ENCODE measurements around the gene ORAI3.

Gene ORAI3

DNA sequence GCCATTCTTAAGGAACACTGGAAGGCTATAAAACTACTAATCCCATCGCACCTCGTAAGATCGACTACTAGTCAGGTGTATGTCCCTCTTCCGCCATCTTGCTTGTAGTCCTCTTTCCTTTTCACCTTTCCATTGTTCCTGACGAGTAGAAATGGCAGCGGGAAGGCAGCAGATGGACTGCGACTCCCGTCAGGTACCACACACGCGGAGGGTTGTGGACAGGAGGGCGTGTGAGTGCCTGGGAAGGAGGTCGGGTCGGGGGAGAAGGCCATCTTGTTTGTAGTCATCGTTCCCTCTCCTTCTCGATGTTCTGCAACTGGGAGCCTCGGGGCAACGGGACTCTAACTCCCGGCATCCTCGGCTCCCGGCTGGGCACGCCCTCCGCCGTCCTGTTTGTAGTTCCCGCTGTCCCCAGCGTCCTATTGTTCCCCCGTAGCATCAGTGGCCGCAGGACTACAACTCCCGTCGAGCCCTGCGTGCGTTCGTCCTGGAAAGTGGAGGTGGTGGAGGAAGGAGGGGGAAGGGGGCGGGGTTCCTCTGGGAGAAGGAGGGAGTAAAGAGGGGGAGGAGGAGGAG is 25.8 kb upstream of the ORAI3 start:
- peak; percentile 94 for DNase-seq (ENCODE audit: low read depth, low spot score)
- CTCF ChIA-PET = interaction anchor here (0.8 to 8.2 kb wide), 3 partner anchors 17 to 78 kb away, joined by 4 to 76 read pairs (median 4); no protein-coding TSS in a partner anchor
- POLR2A ChIA-PET = interaction anchor here (1.5 kb wide), 1 partner anchor 148 kb away, joined by 4 read pairs; no protein-coding TSS in a partner anchor
- TF ChIP-seq, protein P1, sequence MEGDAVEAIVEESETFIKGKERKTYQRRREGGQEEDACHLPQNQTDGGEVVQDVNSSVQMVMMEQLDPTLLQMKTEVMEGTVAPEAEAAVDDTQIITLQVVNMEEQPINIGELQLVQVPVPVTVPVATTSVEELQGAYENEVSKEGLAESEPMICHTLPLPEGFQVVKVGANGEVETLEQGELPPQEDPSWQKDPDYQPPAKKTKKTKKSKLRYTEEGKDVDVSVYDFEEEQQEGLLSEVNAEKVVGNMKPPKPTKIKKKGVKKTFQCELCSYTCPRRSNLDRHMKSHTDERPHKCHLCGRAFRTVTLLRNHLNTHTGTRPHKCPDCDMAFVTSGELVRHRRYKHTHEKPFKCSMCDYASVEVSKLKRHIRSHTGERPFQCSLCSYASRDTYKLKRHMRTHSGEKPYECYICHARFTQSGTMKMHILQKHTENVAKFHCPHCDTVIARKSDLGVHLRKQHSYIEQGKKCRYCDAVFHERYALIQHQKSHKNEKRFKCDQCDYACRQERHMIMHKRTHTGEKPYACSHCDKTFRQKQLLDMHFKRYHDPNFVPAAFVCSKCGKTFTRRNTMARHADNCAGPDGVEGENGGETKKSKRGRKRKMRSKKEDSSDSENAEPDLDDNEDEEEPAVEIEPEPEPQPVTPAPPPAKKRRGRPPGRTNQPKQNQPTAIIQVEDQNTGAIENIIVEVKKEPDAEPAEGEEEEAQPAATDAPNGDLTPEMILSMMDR (IDR thresholded peaks at IDR 0.05; ENCODE audit: insufficient read depth, low read length, missing control alignments) = no peak
- peak overlapping the region; percentile 93 for H3K4me3 ChIP-seq (ENCODE audit: low read depth, low read length)

DNA sequence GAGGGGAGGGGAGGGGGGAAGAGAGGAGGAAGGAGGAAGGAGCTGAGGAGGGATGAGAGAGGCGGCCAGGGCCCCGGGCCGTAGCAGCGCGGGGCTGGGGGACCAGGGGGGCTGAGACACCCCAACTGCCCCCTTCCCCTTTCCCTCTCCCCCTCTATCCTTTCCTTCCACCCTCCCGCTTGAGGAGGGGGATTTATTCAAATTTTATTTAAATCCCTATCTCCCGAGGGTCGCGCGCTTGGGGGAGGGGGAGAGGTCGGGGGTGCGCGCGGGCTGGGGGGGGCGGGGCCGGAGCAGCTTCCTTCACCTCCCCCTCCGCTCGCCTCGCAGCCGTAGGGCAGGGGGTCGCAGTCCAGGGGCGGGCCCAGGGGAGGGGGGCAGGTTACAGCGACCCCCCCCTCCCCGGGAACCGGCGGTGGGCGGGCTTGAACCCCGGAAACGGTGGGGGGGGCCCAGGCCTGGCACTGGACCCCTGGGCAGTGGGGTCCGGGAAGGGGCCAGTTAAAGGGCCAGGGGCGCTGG is 25.3 kb upstream of the ORAI3 start, which contains the start of gene FBXL19:
TSS of gene FBXL19 (plus strand) at position 19 of the 522 bp plus-strand sequence. CDS start 2,183 bp downstream, outside the sequence.
- DNase-seq (ENCODE audit: low read depth, low spot score) = no peak
- ChIA-PET CTCF (interaction anchor here (0.8 to 8.2 kb wide), 4 partner anchors 17 to 79 kb away, joined by 4 to 76 read pairs (median 4); no protein-coding TSS in a partner anchor), POLR2A (interaction anchor here (1.5 kb wide), 1 partner anchor 148 kb away, joined by 4 read pairs; no protein-coding TSS in a partner anchor)
- TF ChIP-seq, protein P1 (IDR thresholded peaks at IDR 0.05; ENCODE audit: insufficient read depth, low read length, missing control alignments) = no peak
- peak within 1 kb of the TSS; percentile 93 for H3K4me3 ChIP-seq (ENCODE audit: low read depth, low read length)

DNA sequence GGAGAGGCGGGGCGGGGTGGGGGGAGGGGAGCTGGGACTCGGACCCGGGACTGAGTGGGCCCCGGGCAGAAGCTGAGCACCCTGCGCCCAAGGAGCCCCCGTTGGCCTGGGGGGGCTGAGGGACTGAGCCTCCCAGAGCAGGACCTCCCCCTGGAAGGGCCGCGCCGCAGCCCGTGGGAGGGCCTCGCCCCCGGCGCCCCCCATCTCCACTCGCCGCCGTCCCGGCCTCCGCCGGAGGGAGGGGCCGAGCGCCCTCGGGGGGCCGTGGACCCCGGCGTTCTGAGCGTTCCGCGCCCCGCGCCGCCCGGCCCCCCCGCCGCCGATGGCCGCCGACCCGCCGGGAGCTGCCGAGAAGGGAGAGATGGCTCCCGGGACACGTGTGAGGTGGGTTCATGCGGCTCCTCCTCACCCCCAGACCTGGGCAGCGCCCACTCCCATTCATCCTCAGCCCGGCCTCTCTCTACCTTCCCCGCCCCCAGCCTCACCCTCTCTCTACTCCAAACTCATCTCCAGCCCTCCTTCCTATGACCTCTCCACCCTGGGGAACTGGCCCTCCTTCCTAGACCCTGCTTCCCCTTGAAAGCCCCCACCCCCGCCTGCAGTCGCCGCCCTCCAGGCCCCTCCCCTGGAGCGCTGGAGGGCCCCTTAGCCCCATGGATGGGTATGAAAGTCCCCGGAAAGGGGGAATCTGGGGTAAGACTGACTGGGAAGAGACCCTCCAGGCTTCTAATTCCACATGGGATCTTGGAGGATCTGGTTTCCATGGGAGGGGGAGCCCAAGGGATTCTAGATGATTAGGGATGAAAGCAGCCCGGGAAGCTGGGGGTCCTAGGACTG is 24.6 kb upstream of the ORAI3 start:
- CTCF ChIA-PET = interaction anchor here (0.8 to 8.2 kb wide), 4 partner anchors 16 to 80 kb away, joined by 4 to 76 read pairs (median 4); no protein-coding TSS in a partner anchor
- POLR2A ChIA-PET = interaction anchor here (0.6 to 1.5 kb wide), 2 partner anchors 141 to 149 kb away, joined by 3 to 4 read pairs; no protein-coding TSS in a partner anchor
- TF ChIP-seq, protein P1 (IDR thresholded peaks at IDR 0.05; ENCODE audit: insufficient read depth, low read length, missing control alignments) = no peak

DNA sequence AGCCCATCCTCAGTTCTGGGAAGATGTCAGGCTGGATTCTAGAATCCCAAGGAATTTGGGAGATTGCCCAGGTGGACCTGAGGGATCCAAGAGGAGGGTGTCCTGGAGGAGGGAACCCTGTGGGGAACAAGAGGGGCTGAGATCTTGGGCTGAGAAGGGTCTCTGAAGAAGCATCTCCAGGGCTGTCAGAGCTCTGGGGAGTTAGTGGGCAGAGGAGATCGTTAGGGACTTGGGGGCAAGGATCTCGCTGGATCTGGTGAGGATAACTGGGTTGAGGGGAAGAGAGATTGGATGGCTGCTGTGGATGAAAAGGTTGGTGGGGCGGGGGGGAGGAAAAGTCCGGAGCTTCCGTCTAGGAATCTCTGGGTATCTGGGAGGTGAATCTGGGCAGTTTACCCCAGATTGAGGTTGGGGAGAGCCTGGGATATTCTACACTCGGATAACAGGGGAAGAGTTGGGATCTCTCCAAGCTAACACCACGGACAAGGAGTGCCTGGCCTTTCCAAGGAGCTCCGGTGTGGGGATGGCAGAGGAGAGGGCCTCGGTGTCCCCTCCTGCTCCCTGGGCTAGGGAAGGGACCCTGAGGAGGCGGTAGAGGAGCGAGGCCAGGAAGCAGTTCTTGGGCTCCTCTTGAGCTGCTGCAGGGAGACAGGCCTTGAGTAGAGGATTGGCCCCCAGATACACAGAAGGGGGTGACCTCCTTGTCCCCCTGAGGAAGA is 23.8 kb upstream of the ORAI3 start:
- peak overlapping the region; percentile 93 for H3K4me3 ChIP-seq (ENCODE audit: low read depth, low read length)
- ChIA-PET POLR2A (interaction anchor here (0.6 kb wide), 1 partner anchor 140 kb away, joined by 3 read pairs; no protein-coding TSS in a partner anchor), CTCF (interaction anchor here (0.9 to 8.2 kb wide), 5 partner anchors 11 to 80 kb away, joined by 3 to 76 read pairs (median 4); no protein-coding TSS in a partner anchor)
- TF ChIP-seq, protein P1 (IDR thresholded peaks at IDR 0.05; ENCODE audit: insufficient read depth, low read length, missing control alignments) = no peak
- DNase-seq (ENCODE audit: low read depth, low spot score) = no peak

More for the DNA sequence above, 24.6 kb upstream of the ORAI3 start:
- no peak for DNase-seq (ENCODE audit: low read depth, low spot score)
- H3K4me3 ChIP-seq (ENCODE audit: low read depth, low read length) = peak overlapping the region; percentile 93

DNA sequence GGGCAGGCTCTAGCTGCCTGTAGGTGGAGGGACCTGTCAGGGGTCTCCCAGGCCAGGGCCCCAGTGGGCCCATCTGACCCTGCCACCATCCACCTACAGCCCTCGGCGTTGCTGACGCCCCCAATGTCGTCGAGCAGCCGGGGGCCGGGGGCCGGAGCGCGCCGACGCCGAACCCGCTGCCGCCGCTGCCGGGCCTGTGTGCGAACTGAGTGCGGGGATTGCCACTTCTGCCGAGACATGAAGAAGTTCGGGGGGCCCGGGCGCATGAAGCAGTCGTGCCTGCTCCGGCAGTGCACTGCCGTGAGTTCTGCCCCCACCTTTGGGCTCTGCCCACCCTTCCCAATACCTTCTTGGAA is 23.3 kb upstream of the ORAI3 start:
- DNase-seq (ENCODE audit: low read depth, low spot score) = no peak
- H3K4me3 ChIP-seq (ENCODE audit: low read depth, low read length) = peak overlapping the region; percentile 93
- ChIA-PET POLR2A (no interaction called here), CTCF (interaction anchor here (0.9 to 8.2 kb wide), 3 partner anchors 10 to 81 kb away, joined by 3 to 76 read pairs (median 4); no protein-coding TSS in a partner anchor)
- TF ChIP-seq, protein P1 (IDR thresholded peaks at IDR 0.05; ENCODE audit: insufficient read depth, low read length, missing control alignments) = no peak
